H1 (cell line): ENCODE measurements around the gene CEBPA. TPM values are rescaled to one million over a fixed set of nuclear protein-coding genes. Genes with fewer than 3 reads are reported as not detected.

Experiments
- CTCF ChIA-PET: fragments of 300-600 bp; sonication (Branson Sonifier 250); formaldehyde crosslinking; loops from one replicate; lab custom pipeline; 2021; ENCODE audit not compliant: partially characterized antibody; lab: Charles Lee
- POLR2A ChIA-PET: fragments of 300-600 bp; sonication (Branson Sonifier 250); formaldehyde crosslinking; loops from one replicate; lab custom pipeline; 2021; ENCODE audit warnings: inconsistent platforms; ENCODE audit not compliant: partially characterized antibody; lab: Charles Lee
- DNase-seq, 2 experiments: peaks; one replicate each; pipeline versions ENCODE4 v3.0.0 to v3.0.0-alpha.2; 2010 to 2022; ENCODE audit warnings: low spot score in 2 of 2, low read depth in 1 of 2, mixed read lengths in 1 of 2
- FAIRE-seq: peaks from 2 replicates; lab custom pipeline; 2011; peaks lifted over from hg19 to GRCh38; lab: Jason Lieb, UNC
- H2AFZ ChIP-seq: 2 replicates; pipeline ENCODE4 v1.8.1; 2012; ENCODE audit warnings: low read length, inconsistent platforms
- H2AK5ac ChIP-seq: 2 replicates; pipeline ENCODE4 v1.6.1; 2013; ENCODE audit warnings: low read depth, low read length
- H2BK120ac ChIP-seq: replicated peaks from 2 replicates; pipeline ENCODE3; 2013; ENCODE audit warnings: low read depth, low read length, inconsistent platforms
- H2BK12ac ChIP-seq: 2 replicates; pipeline ENCODE4 v1.6.1; 2013; ENCODE audit warnings: low read depth, low read length
- H2BK15ac ChIP-seq: 2 replicates; pipeline ENCODE4 v1.6.1; 2013; ENCODE audit warnings: low read length
- H2BK20ac ChIP-seq: 2 replicates; pipeline ENCODE4 v1.6.1; 2013; ENCODE audit warnings: low read length
- H2BK5ac ChIP-seq: 2 replicates; pipeline ENCODE4 v1.6.1; 2013; ENCODE audit warnings: low read depth, low read length
- H3K14ac ChIP-seq: 2 replicates; pipeline ENCODE4 v1.6.1; 2013; ENCODE audit warnings: inconsistent platforms; ENCODE audit not compliant: insufficient read length
- H3K18ac ChIP-seq: 2 replicates; pipeline ENCODE4 v1.6.1; 2013; ENCODE audit warnings: low read length; ENCODE audit errors: extremely low read depth
- H3K23ac ChIP-seq: 2 replicates; pipeline ENCODE4 v1.6.1; 2013; ENCODE audit warnings: inconsistent platforms; ENCODE audit not compliant: insufficient read length
- H3K23me2 ChIP-seq: 2 replicates; pipeline ENCODE4 v1.6.1; 2013; ENCODE audit warnings: low read depth, low read length
- H3K27ac ChIP-seq: 2 replicates; pipeline ENCODE4 v1.6.1; 2011; ENCODE audit warnings: low read depth, low read length, inconsistent platforms
- H3K27me3 ChIP-seq, 4 experiments: replicated peaks in 1 of 4; 1 replicate in 1 of 4; 2 replicates in 3 of 4; pipeline versions ENCODE4 v1.6.1 to v1.8.1; 2011 to 2013; ENCODE audit warnings: low read length in 3 of 4, mild to moderate bottlenecking in 3 of 4, inconsistent platforms in 2 of 4, mixed read lengths in 2 of 4, moderate library complexity in 1 of 4; ENCODE audit not compliant: control insufficient read depth in 3 of 4, insufficient read depth in 3 of 4; ENCODE audit errors: extremely low read depth in 1 of 4
- H3K36me3 ChIP-seq, 4 experiments: 2 replicates each; pipeline versions ENCODE4 v1.6.1 to v1.8.1; 2011 to 2013; ENCODE audit warnings: mild to moderate bottlenecking in 4 of 4, low read length in 3 of 4, moderate library complexity in 2 of 4, control low read depth in 1 of 4, inconsistent platforms in 1 of 4; ENCODE audit not compliant: insufficient read depth in 4 of 4, control insufficient read depth in 2 of 4
- H3K4ac ChIP-seq: replicated peaks from 2 replicates; pipeline ENCODE3; 2013; ENCODE audit warnings: low read length, low read depth, mixed read lengths, inconsistent platforms; ENCODE audit not compliant: insufficient read length
- H3K4me1 ChIP-seq, 4 experiments: replicated peaks in 1 of 4; 1 replicate in 1 of 4; 2 replicates in 3 of 4; pipeline versions ENCODE4 v1.6.1 to v1.8.1; 2011 to 2013; ENCODE audit warnings: low read length in 3 of 4, inconsistent platforms in 2 of 4, mixed read lengths in 1 of 4; ENCODE audit not compliant: insufficient read depth in 4 of 4, control insufficient read depth in 3 of 4
- H3K4me2 ChIP-seq, 2 experiments: 2 replicates each; pipeline versions ENCODE4 v1.6.1 to v1.8.1; 2011 to 2013; ENCODE audit warnings: low read depth in 2 of 2, low read length in 2 of 2, control low read depth in 1 of 2, inconsistent platforms in 1 of 2, mild to moderate bottlenecking in 1 of 2; ENCODE audit not compliant: insufficient read depth in 1 of 2
- H3K4me3 ChIP-seq, 4 experiments: fragments of 200-600, 300-600 bp in 1 of 4; sonication (generic), shearing (Covaris generic), sonication (Bioruptor Twin) in 1 of 4; 2 replicates each; pipeline versions ENCODE4 v1.5.1 to v1.8.1; 2011 to 2016; ENCODE audit warnings: low read length in 4 of 4, low read depth in 3 of 4, control low read depth in 2 of 4, inconsistent platforms in 2 of 4, mild to moderate bottlenecking in 2 of 4, mixed read lengths in 1 of 4, moderate library complexity in 1 of 4; ENCODE audit not compliant: insufficient read depth in 2 of 4; ENCODE audit errors: extremely low read depth in 1 of 4
- H3K56ac ChIP-seq: replicated peaks from 2 replicates; pipeline ENCODE3; 2013; ENCODE audit warnings: low read depth, mild to moderate bottlenecking, mixed read lengths, low read length, inconsistent platforms; ENCODE audit not compliant: insufficient read length
- H3K79me1 ChIP-seq: 2 replicates; pipeline ENCODE4 v1.6.1; 2013; ENCODE audit warnings: low read depth, low read length, control low read depth
- H3K79me2 ChIP-seq, 2 experiments: 2 replicates each; pipeline versions ENCODE4 v1.6.1 to v1.8.1; 2012 to 2013; ENCODE audit warnings: low read length in 2 of 2, mild to moderate bottlenecking in 2 of 2, inconsistent platforms in 1 of 2; ENCODE audit not compliant: insufficient read depth in 2 of 2, control insufficient read depth in 1 of 2
- H3K9ac ChIP-seq, 4 experiments: replicated peaks in 1 of 4; 1 replicate in 1 of 4; 2 replicates in 3 of 4; pipeline versions ENCODE4 v1.6.1 to v1.8.1; 2011 to 2013; ENCODE audit warnings: low read depth in 3 of 4, low read length in 3 of 4, control low read depth in 2 of 4, mild to moderate bottlenecking in 2 of 4, moderate library complexity in 2 of 4, inconsistent platforms in 1 of 4; ENCODE audit errors: extremely low read depth in 1 of 4
- H3K9me3 ChIP-seq, 2 experiments: 2 replicates each; pipeline versions ENCODE4 v1.6.1 to v1.8.1; 2012 to 2013; ENCODE audit warnings: mild to moderate bottlenecking in 2 of 2, moderate library complexity in 2 of 2, control low read depth in 1 of 2, inconsistent platforms in 1 of 2, low read depth in 1 of 2, low read length in 1 of 2, mixed read lengths in 1 of 2; ENCODE audit not compliant: insufficient read depth in 2 of 2
- H4K20me1 ChIP-seq, 2 experiments: replicated peaks in 1 of 2; 2 replicates each; pipeline versions ENCODE3 to v1.8.1; 2011 to 2013; ENCODE audit warnings: inconsistent platforms in 2 of 2, low read length in 2 of 2, mild to moderate bottlenecking in 1 of 2; ENCODE audit not compliant: insufficient read depth in 2 of 2, control insufficient read depth in 1 of 2
- H4K5ac ChIP-seq: 2 replicates; pipeline ENCODE4 v1.6.1; 2013; ENCODE audit warnings: low read length, low read depth, mixed read lengths, inconsistent platforms; ENCODE audit not compliant: insufficient read length
- H4K8ac ChIP-seq: 2 replicates; pipeline ENCODE4 v1.8.0; 2013; ENCODE audit warnings: mild to moderate bottlenecking, moderate library complexity, low read length, inconsistent platforms; ENCODE audit not compliant: insufficient read depth; ENCODE audit errors: extremely low read depth
- H4K91ac ChIP-seq: replicated peaks from 2 replicates; pipeline ENCODE3; 2013; ENCODE audit warnings: low read length, mixed read lengths, inconsistent platforms; ENCODE audit not compliant: insufficient read length
- BRCA1 ChIP-seq: IDR thresholded peaks from 2 replicates; pipeline ENCODE4 v1.6.1; 2012; ENCODE audit warnings: low read depth, low read length, improper control_type of control experiment
- RNF2 ChIP-seq: fragments of 200-900, 300-1000 bp; sonication (generic); IDR thresholded peaks from 2 replicates; pipeline ENCODE4 v1.7.1; 2016; ENCODE audit warnings: borderline replicate concordance, low read depth, mild to moderate bottlenecking, antibody characterized with exemption, low read length; ENCODE audit not compliant: poor library complexity, severe bottlenecking; ENCODE audit errors: missing control alignments
- RXRA ChIP-seq: IDR thresholded peaks from 2 replicates; pipeline ENCODE4 v1.6.1; 2011; ENCODE audit warnings: low read depth, mild to moderate bottlenecking, low read length, moderate library complexity; ENCODE audit not compliant: insufficient read depth
- SP4 ChIP-seq: IDR thresholded peaks from 2 replicates; pipeline ENCODE4 v1.6.1; 2012; ENCODE audit warnings: low read length, inconsistent platforms
- SUZ12 ChIP-seq: fragments of 200-600 bp; sonication (generic); IDR thresholded peaks from 2 replicates; pipeline ENCODE4 v1.6.1; 2012; ENCODE audit warnings: mild to moderate bottlenecking, inconsistent platforms, low read length, moderate library complexity, mixed read lengths
- TAF7 ChIP-seq: optimal IDR thresholded peaks from 2 replicates; pipeline ENCODE3; 2011; ENCODE audit warnings: low read depth, mild to moderate bottlenecking, inconsistent platforms, low read length, moderate library complexity, borderline replicate concordance
- TEAD4 ChIP-seq: IDR thresholded peaks from 2 replicates; pipeline ENCODE4 v1.6.1; 2012; ENCODE audit warnings: low read depth, low read length, inconsistent platforms, mixed read lengths
- YY1 ChIP-seq: IDR thresholded peaks from 2 replicates; pipeline ENCODE4 v1.6.1; 2011; ENCODE audit warnings: low read depth, mild to moderate bottlenecking, low read length
- WGBS, 2 experiments: shearing (Covaris generic) in 1 of 2; methylation state at CpG; one replicate each; pipeline versions ENCODE4 v1.1.6 to v1.1.7; 2013 to 2015; ENCODE audit warnings: low lambda C conversion rate in 2 of 2, mixed read lengths in 2 of 2, inconsistent platforms in 1 of 2, low coverage in 1 of 2, missing lambda C conversion rate in 1 of 2; ENCODE audit not compliant: insufficient replicate concordance in 2 of 2, insufficient coverage in 1 of 2, insufficient read length in 1 of 2; ENCODE audit errors: extremely low coverage in 1 of 2, missing lambda C conversion rate in 1 of 2; 5-methylcytosine and 5-hydroxymethylcytosine counted together
- polyA plus RNA-seq, 7 experiments: library from polyadenylated mRNA; depleted of rRNA in 3 of 7; stranded (reverse) in 5 of 7; unstranded in 2 of 7; fragments of >200 nt in 5 of 7; fragments of 200-250 nt in 2 of 7; gene quantifications; 1 replicate in 5 of 7; 2 replicates in 1 of 7; 4 replicates in 1 of 7; pipeline versions ENCODE4 v1.2.1 to v1.2.3, GENCODE V29; 2011 to 2013; ENCODE audit warnings: missing spikeins in 2 of 7, mixed read lengths in 2 of 7
- total RNA-seq: library from RNA; stranded (reverse); fragmentation: NEBNext Ultra II Directional; extraction: Animal tissue kit (Norgen Biotek cat#: 25700); gene quantifications from 2 replicates; pipeline ENCODE4 v1.2.1, GENCODE V29; 2021
- TF ChIP-seq, protein P1 (sequence below): IDR thresholded peaks from 2 replicates; pipeline ENCODE4 v1.6.1; 2012; ENCODE audit warnings: inconsistent platforms
- TF ChIP-seq, protein P2 (sequence below), 3 experiments: IDR thresholded peaks; 1 replicate in 2 of 3; 2 replicates in 1 of 3; pipeline versions ENCODE4 v1.5.1 to v1.6.1; 2011; ENCODE audit warnings: low read length in 3 of 3, mild to moderate bottlenecking in 3 of 3, inconsistent platforms in 2 of 3, low read depth in 1 of 3, moderate library complexity in 1 of 3; ENCODE audit not compliant: insufficient read depth in 1 of 3; ENCODE audit errors: control extremely low read depth in 1 of 3

The CEBPA gene
- total and polyA plus RNA-seq, 2 of the 8 experiments (the other 6 are each of a cell fraction or from before 2014, with no cell fraction given), result 2.0 to 2.7 TPM

DNA sequence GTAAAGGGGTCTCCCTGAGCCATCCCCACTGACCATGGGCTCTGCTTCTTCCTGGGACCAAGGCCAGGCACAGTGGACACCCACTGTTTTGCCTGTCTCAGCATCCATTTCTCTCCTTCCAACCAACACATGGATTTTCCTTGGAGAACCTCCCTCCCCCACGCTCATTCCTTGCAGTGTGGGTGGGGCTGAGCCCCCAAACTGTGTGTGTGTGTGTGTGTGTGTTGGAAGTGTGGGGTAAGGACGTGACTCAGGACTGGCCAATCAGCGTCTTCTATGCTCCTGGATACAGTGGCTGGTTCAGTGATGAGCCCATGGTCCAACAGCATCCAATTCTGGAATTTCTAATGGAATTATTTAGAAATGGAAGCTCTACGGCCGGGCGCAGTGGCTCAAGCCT lies 18.7 kb downstream of the CEBPA start:
- ChIA-PET POLR2A (interaction anchor here (3.8 kb wide), 1 partner anchor 19 kb away, joined by 15 read pairs; the partner anchor contains the start of gene CEBPA), CTCF (interaction anchor here (1.0 to 2.1 kb wide), 5 partner anchors 14 to 115 kb away, joined by 3 to 6 read pairs (median 3); no protein-coding TSS in a partner anchor)
- H2AFZ ChIP-seq, result no peak overlapping the region
- H2BK15ac ChIP-seq, result no peak overlapping the region
- H3K18ac ChIP-seq, result no peak overlapping the region
- peaks cover 3% of the 10 kb centered on the region; the same call in 1 of the 2 replicates for H3K23me2 ChIP-seq
- H3K4ac ChIP-seq, result no peak overlapping the region
- H2AK5ac ChIP-seq, result no peak overlapping the region
- H3K23ac ChIP-seq, result no peak overlapping the region
- H3K79me2 ChIP-seq, result no peaks in the 10 kb centered on the region
- no peaks in the 10 kb centered on the region for H3K27me3 ChIP-seq
- H3K14ac ChIP-seq, result no peak overlapping the region
- no peak overlapping the region for H3K27ac ChIP-seq
- 90% methylated on average over 6 of the region's 6 CpGs; no CpG with 5 or more reads in 1 of the 2 experiments for WGBS, 2 experiments
- H2BK5ac ChIP-seq, result no peak overlapping the region
- no peaks in the 10 kb centered on the region for H3K79me1 ChIP-seq
- H3K4me3 ChIP-seq, result no peak overlapping the region
- no peak overlapping the region for H4K91ac ChIP-seq
- no peaks in the 10 kb centered on the region for H3K36me3 ChIP-seq
- peaks cover 0 to 3% of the 10 kb centered on the region in 2 experiments; a peak in 1 of 4 replicates for H3K9me3 ChIP-seq
- FAIRE-seq (no peak), DNase-seq (no peak)
- no peak overlapping the region for H4K5ac ChIP-seq
- no peak overlapping the region for H2BK20ac ChIP-seq
- H2BK120ac ChIP-seq, result no peak overlapping the region
- H3K9ac ChIP-seq, result no peak overlapping the region
- H3K56ac ChIP-seq, result no peak overlapping the region
- H3K4me1 ChIP-seq, result peaks cover 0 to 8% (median 2%) of the 10 kb centered on the region in 4 experiments; a peak in 5 of 7 replicates
- H3K4me2 ChIP-seq, result no peak overlapping the region
- no peak overlapping the region for H4K8ac ChIP-seq
- no peak overlapping the region for H2BK12ac ChIP-seq
- no peaks in the 10 kb centered on the region for H4K20me1 ChIP-seq
- no peak for TF ChIP-seq SUZ12
- TF ChIP-seq RNF2, result no peak
- no peak for TF ChIP-seq RXRA
- TF ChIP-seq, protein P1, sequence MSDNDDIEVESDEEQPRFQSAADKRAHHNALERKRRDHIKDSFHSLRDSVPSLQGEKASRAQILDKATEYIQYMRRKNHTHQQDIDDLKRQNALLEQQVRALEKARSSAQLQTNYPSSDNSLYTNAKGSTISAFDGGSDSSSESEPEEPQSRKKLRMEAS, result no peak
- no peak for TF ChIP-seq TEAD4
- TF ChIP-seq TAF7, result no peak
- TF ChIP-seq SP4, result no peak
- TF ChIP-seq BRCA1, result no peak
- TF ChIP-seq, protein P2, sequence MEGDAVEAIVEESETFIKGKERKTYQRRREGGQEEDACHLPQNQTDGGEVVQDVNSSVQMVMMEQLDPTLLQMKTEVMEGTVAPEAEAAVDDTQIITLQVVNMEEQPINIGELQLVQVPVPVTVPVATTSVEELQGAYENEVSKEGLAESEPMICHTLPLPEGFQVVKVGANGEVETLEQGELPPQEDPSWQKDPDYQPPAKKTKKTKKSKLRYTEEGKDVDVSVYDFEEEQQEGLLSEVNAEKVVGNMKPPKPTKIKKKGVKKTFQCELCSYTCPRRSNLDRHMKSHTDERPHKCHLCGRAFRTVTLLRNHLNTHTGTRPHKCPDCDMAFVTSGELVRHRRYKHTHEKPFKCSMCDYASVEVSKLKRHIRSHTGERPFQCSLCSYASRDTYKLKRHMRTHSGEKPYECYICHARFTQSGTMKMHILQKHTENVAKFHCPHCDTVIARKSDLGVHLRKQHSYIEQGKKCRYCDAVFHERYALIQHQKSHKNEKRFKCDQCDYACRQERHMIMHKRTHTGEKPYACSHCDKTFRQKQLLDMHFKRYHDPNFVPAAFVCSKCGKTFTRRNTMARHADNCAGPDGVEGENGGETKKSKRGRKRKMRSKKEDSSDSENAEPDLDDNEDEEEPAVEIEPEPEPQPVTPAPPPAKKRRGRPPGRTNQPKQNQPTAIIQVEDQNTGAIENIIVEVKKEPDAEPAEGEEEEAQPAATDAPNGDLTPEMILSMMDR (IDR thresholded peaks at IDR 0.05; ENCODE audit: control extremely low read depth in 1 of 3, insufficient read depth in 1 of 3, low read depth in 1 of 3, low read length in 3 of 3), result no peak
- no peak for TF ChIP-seq YY1
